GM21381 (cell line): ENCODE measurements around the gene GARIN3.
"Not testable (repeated sequence)": the region's sequence is repeated elsewhere in the genome, so short reads cannot be mapped to it uniquely, and the experiment has no call there.

Source experiments
- ATAC-seq: cut with Tn5 transposase; IDR thresholded peaks from one replicate; pipeline ENCODE4 v1.9.1; 2021; ENCODE audit warnings: mild to moderate bottlenecking, moderate library complexity; ENCODE audit not compliant: unreplicated experiment

GARIN3 gene

DNA sequence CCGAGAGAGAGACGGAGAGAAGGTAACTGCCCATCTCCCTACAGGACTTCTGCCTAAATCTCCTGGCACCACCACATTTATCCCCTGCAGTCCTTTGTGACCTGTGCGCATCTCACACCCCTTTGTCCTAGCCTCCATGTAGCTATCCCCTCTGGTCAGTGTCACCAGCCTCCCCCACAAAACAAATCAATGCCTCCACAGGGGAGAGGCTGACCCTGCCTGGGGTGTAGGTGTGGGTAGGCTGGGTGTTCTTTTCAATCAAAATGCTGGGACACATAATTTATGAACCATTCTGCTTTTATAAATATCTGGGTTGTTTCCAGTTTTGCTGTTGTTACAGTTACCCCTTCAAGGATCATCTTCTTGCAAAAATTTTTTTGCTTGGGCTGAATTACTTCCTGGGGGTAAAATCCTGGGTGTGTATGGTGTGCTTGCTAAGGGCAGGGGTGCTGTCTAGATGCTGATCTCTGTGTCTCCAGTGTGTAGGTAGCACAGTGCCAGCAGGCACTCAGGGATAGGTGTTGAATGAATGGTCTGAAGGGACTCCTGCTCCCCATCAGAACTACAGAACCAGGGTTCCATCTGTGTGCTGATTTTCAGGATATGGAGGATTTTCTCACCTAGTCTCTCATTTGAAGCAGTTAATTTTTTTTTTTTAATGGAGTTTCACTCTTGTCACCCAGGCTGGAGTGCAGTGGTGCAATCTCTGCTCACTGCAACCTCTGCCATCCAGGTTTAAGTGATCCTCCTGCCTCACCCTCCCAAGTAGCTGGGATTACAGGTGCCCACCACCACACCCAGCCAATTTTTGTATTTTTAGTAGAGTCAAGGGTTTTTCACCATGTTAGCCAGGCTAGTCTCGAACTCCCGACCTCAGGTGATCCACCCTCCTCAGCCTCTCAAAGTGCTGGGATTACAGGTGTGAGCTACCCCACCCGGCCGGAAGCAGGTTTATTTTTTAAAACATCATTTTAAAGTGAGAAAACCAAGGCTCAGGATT, at the start of gene GARIN3:
Gene GARIN3 (minus strand): TSS at position 51 of the 1,000 bp plus-strand sequence. CDS start 96 bp downstream, outside the sequence.
- ATAC-seq: no peak

DNA sequence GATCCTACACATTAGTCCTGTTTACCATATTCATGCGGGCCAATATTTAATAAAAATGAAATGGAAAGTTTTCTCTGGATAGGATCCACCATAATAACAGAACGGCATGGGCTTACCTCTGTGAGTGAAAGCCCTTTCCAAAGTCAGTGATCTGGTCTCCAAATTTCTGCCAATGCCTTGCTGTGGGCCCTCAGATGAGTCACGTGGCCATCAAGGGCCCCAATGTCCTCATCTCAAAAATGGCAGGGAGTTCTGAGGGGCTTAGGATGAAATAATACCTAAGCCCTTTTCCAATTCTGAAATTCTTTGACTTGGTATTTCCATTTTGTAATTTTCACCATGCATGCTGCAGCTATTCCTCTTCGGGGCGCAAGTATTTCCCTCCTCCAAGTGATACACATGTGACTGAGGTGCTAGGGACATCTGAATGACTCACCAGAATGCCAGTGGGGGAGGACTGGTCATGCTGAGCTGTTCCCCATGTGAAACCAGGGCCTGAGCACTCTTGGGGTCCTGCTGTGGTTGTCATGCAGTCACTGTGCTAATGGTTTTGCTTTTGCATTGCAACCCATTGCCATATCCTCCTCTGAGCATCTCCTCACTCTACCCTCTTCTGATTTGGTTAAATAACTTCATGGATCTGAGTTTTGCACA, 49.6 kb upstream of the GARIN3 start:
- ATAC-seq: peak; percentile 34

DNA sequence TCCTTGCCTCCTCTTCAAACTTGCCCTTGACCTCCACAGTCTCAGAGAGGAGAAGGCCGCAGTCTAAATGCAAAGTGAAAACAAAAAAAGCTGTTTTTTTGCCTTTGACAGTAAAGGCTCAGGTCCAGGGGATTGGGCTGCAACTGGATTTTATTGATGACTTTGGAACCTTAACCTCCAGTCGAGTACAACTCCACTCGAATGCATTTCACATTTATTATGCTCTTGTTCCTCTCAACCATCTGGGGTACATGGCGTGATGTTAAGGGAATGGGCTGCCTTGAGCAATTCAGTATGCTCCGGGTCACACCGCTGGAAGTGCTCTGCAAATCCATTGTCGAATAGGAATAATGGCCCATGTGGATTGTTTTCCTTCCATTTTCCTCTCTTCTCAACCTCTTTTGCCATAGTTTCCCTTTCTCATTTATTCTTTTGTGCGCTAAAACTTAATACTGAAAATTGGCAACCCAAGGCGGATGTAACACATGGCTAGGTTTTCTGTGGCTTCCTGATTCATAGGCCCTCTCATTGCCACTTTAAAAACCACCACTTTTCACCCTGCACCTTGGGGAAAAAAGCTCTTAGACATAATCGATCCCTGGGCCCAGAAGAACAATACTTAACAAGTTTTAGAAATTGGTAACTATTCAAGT, 48.9 kb upstream of the GARIN3 start:
- peak; percentile 32 for ATAC-seq

DNA sequence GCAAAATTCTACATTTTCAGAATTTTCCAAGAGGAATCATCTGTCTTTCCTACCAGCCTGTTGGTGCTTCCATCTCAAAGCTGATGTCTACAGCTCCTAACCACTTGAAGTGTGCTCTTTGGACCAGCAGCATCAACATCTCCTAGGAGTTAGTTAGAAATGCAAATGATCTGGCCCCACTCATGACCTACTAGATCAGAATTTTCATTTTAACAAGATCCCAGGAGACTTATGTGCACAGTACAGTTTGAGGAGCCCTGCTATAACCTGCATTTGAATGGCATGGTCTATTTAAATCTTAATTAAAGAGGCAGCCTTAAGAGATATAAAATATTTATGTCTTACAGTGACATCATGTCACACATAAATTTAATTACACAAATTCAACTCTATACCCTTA, 48.4 kb upstream of the GARIN3 start:
- ATAC-seq: no peak

DNA sequence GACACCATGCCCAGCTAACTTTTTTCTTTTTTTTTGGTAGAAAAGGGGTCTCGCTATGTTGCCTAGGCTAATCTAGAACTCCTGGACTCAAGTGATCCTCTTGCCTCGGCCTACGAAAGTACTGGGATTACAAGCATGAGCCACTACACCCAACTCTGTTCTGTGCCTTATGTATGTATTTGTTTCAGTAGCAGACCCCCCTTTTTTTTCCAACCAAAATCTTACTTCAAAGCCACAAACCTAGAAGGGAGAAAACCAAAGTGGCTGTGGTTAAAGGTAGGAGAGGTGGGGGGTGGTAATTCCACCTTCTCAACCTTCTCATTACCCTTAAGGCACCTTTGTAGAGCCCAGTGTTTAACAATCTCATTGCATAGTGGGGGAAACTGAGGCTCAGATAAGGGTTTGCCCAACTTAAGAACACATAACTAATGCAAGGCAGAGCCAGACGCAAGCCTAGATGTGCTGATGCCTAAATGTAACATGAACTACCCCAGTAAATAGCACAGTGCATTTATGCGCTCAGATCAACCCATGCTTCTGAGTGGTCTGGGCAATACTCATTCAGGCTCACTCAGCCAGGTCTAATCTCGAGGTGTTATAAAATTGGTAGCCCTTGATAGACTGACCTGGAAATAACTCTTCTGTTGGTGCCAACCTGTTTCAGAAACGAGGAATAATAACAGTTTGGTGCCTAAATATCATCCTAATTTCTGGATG, 47.6 kb upstream of the GARIN3 start:
- no peak for ATAC-seq

DNA sequence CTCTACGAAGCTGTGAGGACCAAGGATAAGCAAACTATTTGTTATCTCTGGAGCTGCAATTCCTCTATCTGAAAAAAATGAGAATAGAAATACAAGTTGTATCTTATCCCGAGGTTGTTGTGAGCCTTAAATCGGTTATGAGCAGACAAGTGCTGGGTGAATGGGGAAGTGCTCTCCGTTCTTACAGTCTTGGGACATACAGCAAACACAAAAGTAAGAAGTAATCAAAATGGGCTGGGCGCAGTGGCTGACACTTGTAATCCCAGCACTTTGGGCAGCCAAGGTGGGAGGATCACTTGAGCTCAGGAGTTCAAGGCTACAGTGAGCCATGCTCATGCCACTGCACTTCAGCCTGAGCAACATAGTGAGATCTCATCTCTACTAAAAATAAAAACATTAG, 46.2 kb upstream of the GARIN3 start:
- no peak for ATAC-seq

DNA sequence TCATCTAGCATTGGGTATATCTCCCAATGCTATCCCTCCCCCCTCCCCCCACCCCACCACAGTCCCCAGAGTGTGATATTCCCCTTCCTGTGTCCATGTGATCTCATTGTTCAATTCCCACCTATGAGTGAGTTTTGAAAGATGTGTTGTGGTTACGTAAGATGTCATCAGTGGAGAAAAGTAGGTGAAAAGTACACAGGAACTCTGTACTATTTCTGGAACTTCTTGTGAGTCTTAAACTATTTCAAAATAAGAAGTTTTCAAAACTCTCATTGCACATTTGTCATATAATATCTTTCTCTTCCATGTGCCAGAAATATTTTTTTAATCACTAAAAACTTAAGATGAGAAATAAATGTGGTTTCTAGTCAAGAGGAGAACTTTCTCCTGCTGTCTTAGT, 44.6 kb upstream of the GARIN3 start:
- not testable (repeated sequence) for ATAC-seq

DNA sequence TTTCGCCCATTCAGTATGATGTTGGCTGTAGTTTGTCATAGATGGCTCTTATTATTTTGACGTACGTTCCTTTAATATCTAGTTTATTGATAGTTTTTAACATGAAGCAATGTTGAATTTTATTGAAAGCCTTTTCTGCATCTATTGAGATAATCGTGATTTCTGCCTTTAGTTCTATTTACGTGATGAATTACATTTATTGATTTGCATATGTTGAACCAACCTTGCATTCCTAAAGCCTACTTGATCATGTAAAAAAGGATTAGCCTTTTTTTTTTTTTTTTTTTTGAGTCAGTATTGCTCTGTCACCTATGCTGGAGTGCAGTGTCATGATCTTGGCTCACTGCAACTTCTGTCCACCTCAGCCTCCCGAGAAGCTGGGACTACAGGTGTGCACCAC, 39.6 kb upstream of the GARIN3 start:
- ATAC-seq: no peak

DNA sequence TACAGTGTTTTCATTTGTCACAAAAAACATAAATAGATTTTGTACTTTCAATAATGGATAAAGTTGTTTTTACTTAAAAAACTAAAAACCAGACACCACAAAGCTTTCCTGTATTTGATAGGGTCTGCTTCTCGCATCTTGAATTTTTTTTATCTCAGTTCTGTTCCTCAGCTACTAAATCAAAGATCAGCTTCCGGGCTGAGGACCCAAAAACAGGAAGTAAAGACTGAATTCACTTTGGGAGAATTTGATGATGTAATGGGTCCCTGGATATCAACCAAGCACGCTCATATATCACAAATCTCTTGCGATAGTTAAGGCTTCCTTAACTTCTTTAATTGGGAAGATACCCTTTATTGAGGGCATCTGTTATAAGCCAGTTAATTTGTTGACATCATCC, 38.7 kb upstream of the GARIN3 start:
- ATAC-seq: no peak

DNA sequence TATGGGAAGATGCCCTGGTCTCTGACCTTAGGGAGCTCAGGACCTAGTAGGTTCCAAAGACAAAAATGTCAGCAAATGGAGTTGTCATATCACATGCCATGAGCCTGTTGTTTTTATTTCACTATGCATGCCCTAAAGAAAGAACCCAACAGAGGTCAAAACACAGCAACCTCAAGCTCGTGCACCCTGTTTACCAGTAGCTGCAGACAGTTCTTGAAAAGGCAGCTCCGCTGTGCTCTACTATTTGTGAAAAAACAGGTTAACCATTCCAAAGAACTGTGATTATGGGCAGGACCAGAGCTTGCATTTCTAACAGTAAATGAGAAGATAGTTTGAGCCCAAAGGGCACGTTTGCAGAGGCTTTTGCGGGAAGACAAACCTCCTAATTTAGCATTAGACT, 37.4 kb upstream of the GARIN3 start:
- ATAC-seq: no peak

DNA sequence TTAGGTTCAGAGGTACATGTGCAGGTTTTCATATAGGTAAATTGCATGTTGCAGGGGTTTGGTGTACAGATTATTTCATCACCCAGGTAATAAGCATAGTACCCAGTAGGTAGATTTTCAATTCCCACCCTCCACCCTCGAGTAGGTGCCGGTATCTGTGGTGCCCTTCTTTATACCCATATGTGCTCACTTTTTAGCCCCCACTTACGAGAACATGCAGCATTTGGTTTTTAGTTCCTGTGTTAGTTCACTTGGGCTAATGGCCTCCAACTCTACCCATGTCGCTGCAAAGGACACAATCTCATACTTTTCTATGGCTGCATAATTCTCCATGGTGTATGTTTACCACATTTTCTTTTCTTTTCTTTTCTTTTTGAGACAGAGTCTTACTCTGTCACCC, 35.8 kb upstream of the GARIN3 start:
- no peak for ATAC-seq

DNA sequence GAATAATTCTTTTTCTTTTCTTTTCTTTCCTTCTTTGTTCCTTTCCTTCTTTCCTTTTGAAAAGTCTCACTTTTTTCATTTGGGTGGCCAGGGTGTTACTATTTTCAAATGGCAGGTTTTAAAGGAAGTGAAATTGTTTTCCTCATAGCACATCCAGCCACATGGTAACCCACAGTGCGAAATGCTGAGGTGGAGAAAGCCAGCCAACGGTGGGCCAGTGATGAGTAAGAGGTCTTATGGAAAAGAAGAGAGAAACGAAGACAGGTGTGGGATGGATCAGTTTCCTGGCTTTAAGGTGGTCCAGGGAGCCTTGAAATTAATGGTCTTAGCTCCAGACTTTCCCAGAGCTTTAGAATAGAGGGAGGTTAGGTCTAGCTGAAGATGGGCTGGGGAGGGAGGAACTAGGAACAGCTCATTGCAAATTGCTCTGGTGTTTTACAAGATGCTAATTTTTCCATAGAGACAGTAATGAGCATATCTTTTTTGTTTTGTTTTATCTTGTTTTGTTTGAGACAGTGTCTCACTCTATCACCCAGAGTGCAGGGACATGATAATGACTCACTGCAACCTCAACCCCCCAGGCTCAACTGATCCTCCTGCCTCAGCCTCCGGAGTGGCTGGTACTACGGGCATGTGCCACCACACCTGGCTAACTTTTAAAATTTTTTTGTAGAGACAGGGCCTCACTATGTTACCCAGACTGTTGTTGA, 32.4 kb upstream of the GARIN3 start:
- no peak for ATAC-seq

DNA sequence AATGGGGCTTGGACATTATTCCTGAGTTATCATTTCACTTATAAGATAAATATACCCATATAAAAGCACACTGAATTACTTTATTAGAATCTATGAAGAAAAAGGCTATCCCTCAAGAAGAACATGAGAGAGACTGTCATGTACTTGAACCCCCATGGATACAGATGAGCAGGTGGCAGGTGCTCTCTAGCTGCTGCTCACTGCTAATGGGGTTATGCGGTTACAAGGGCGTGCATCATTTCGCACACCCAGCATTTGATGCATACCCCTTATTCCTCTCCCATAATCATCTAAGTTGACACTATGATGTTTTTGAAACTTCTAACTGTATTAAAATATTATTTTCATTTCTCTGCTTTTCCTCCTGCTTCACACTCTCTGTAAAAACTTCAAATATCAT, 31.0 kb upstream of the GARIN3 start:
- no peak for ATAC-seq

DNA sequence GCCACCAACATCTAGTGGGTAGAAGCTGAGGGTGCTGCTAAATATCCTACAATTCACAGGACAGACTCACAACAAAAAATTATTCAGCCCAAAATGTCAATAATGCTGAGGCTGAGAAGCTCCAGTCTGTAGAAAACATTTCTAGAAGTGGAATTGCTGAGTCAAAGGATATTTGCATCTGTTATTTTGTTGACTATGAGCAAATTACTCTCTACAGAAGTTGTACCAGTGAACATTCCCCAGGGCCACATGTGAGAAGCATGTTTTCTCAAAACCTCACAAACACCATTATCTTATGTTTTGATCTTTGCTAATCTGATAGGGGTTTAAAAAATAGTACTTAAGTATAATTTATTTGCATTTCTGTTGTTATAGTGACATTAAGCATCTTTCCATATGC, 30.0 kb upstream of the GARIN3 start:
- no peak for ATAC-seq

DNA sequence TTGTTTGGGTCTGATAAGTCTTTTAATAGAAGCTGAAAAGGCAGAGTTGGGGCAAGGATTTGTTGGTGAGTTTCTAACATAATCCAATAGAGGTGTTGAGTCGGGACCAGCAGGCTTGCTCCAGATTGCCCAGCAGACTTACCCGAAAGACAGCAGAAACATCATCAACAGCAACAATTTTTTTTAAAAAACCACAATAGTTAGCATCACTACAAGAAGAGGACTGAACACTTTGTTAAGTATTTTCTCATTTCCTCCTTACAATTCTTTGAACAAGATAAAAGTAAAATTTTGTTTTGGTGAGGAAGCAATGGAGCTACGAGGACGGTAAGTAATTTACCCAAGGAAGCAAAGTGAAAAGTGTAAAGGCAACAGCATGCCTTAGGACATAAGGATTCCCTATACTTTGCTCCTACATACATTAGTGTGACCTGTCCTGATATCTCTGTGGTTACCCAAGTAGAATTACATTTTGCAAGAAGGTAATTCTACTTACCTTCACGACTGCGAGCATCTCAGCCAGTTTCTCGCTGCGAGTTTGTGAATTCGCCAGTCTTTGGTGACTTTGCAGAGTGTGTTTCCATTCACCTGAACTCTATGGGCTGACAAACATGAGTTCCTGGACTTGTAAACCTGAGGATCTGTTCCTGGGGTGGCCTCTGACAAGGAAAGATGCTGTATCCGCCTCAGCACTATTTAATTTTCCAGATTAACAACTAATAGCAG, 27.8 kb upstream of the GARIN3 start:
- ATAC-seq: no peak

DNA sequence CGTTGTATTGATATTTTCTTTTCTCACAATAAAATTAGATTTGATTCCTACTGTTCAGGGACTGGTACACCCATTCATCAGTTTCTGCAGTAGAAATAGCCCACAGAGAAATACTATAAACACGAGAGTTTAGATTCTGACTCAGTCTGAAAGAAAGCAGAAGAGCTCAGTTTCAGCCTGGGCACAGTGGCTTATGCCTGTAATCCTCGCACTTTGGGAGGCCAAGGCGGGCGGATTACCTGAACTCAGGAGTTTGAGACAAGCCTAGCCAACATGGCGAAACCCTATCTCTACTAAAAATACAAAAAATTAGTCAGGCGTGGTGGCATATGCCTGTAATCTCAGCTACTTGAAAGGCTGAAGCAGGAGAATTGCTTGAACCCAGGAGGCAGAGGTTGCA, 23.2 kb upstream of the GARIN3 start:
- ATAC-seq: peak; percentile 80

DNA sequence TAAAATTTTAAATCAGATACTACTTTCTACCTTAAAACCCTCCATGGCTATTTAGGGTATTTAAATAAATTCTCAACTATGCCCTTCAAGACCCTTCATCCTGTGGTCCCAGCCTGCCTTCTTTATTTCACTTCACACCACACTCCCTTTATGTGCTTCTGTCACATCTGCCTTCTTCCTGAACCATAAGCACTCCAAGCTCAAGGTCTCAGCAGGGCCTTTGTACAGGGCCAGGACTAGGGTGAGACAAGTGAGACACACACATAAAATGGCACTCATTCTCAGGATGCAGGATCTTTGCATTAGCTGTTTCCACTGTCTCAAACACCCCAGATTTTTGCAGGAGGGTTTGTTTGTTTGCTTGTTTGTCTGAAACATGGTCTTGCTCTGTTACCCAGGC, 22.2 kb upstream of the GARIN3 start:
- ATAC-seq: no peak

DNA sequence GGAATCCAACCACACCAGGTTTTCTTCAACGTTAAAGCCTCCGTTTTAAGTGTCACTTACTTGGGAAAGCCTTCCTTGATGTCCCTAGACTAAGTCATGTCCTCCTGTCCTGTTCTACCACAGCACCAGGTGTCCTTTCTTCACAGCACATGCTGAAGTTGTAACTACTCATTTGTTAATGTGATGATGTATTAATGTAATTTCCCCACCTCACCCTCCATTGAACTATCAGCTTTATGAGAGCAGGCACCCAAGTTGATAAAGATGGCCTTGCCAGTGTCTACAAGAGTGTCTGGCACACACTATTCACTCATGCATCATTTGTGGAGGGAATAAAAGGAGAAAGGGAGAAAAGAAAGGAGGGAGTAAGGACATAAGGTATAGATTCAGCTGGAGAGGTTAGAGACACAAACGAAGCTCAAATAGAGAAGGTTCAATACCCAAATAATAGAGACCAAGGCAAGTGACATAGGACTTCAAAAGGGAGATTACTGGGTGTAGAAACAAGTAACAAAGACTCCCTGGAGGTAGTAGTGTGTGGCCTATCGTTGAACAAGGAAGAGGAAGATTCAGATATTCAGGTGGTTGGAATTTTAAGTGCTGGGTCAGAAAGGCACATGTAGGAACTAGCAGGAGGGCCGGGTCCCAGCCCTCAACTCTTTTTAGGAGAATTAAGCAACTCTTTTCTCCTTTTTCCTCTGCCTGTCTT, 21.1 kb upstream of the GARIN3 start:
- ATAC-seq: no peak
